Mesenteric fat pad (tissue), 1 donor: ENCODE measurements around the gene N4BP2L1. TPM values are rescaled to one million over a fixed set of nuclear protein-coding genes. Genes with fewer than 3 reads are reported as not detected.
"Not testable (repeated sequence)": the region's sequence is repeated elsewhere in the genome, so short reads cannot be mapped to it uniquely, and the experiment has no call there.

Experiments used
- DNase-seq: peaks from one replicate; pipeline ENCODE4 v3.0.0-alpha.2; 2020; ENCODE audit warnings: low spot score
- total RNA-seq: library from RNA; stranded (reverse); fragmentation: NEBNext Ultra II Directional; extraction: Animal tissue kit (Norgen Biotek cat#: 25700); gene quantifications from one replicate; pipeline ENCODE4 v1.2.1, GENCODE V29; 2021
- donor health status: DM: yes; HTN: yes; CAD: no.

Gene N4BP2L1
- total RNA-seq, 1 donor from 2014 or later = 10.1 TPM

GRCh38 chr13:32403108-32403507 is 24.8 kb downstream of the N4BP2L1 start:
- no peak for DNase-seq

GRCh38 chr13:32391101-32391619 is 36.8 kb downstream of the N4BP2L1 start:
- no peak for DNase-seq

GRCh38 chr13:32390484-32390883 is 37.4 kb downstream of the N4BP2L1 start:
- no peak for DNase-seq

- DNase-seq = no peak
Observed at GRCh38 chr13:32390048-32390447, 37.9 kb downstream of the N4BP2L1 start.

GRCh38 chr13:32385410-32385809 is 42.5 kb downstream of the N4BP2L1 start:
- DNase-seq = no peak

- no peak for DNase-seq
Observed at GRCh38 chr13:32384702-32385101, 43.2 kb downstream of the N4BP2L1 start.

GRCh38 chr13:32383836-32384618 is 43.9 kb downstream of the N4BP2L1 start:
- no peak for DNase-seq

GRCh38 chr13:32381539-32381938 is 46.4 kb downstream of the N4BP2L1 start:
- DNase-seq = no peak

- no peak for DNase-seq
Observed at GRCh38 chr13:32378012-32378411, 49.9 kb downstream of the N4BP2L1 start.

GRCh38 chr13:32376642-32377415 is 51.1 kb downstream of the N4BP2L1 start:
- DNase-seq = no peak

GRCh38 chr13:32370805-32371204 is 57.1 kb downstream of the N4BP2L1 start:
- no peak for DNase-seq

- no peak for DNase-seq
Observed at GRCh38 chr13:32362574-32362973, 65.4 kb downstream of the N4BP2L1 start.

- not testable (repeated sequence) for DNase-seq
Observed at GRCh38 chr13:32355935-32356334, 72.0 kb downstream of the N4BP2L1 start.

- no peak for DNase-seq
Observed at GRCh38 chr13:32354040-32354439, 73.9 kb downstream of the N4BP2L1 start.

- DNase-seq = not testable (repeated sequence)
Observed at GRCh38 chr13:32350839-32351441, 77.0 kb downstream of the N4BP2L1 start.

Other genes with a start within 250 kb of the N4BP2L1 start
- gene ZAR1L, start 112.8 kb downstream of the N4BP2L1 start, total RNA-seq = not detected
- 1.9 TPM for gene BRCA2, start 112.6 kb downstream of the N4BP2L1 start, total RNA-seq
- 117 TPM for gene N4BP2L2, start 110.7 kb upstream of the N4BP2L1 start, total RNA-seq
- 31.0 TPM for gene PDS5B, start 158.3 kb upstream of the N4BP2L1 start, total RNA-seq